ENCODE results near the gene MEOX1.

DNA sequence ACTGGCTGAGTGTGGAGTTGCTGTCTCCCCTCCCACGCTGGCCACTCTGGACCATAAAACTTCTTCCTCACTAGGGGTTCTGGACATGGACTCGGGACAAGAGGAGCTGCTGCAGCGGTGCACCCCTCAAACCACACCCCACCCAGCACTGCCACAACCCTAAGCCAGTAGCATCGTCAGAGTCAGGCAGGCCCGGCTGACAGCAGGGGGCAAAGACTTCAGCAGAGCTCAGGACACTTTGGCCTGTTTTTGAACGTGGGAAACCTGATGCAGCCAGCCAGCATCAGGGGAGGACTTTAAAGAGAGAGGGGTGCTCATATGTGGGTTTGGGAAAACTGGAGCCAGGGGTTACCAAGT lies 9.6 kb downstream of the MEOX1 start:
- TF ChIP-seq CTCF (IDR thresholded peaks at IDR 0.05) (no peak), POLR2A (IDR thresholded peaks at IDR 0.05) (no peak)

Measured in Peyer's patch (tissue), 4 donors.